B cell (primary cell): ENCODE data around the gene PMF1.

ENCODE experiments used
- EZH2 ChIP-seq: IDR thresholded peaks from 2 replicates; pipeline ENCODE4 v1.6.1; 2012; ENCODE audit warnings: borderline replicate concordance, low read depth, mild to moderate bottlenecking, moderate library complexity, low read length; ENCODE audit not compliant: insufficient read depth, poor library complexity, severe bottlenecking
- TF ChIP-seq, protein P1 (sequence below): fragments of 200-600 bp; IDR thresholded peaks from one replicate; pipeline ENCODE4 v1.8.0; 2022; ENCODE audit warnings: antibody characterized with exemption, mild to moderate bottlenecking

DNA sequence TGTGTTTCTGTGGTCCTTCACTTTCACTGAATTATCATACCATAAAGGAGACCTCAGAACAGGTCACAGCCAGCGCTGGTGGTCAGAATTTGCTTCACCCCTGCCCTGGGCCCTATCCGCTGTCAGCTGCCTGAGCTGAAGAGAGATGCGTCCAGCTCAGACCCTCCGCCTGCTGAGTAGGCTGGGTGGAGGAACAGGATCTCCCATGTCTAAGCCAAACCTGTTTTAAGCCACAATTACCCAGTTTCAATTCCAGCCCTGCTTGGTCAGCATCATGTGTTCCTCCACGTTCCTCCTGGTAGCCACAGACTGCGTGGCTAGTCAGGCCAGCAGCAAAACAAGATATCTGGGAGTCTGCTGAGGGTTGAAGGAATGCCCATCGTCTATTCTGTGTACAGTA lies 15.7 kb downstream of the PMF1 start:
- TF ChIP-seq, protein P1, sequence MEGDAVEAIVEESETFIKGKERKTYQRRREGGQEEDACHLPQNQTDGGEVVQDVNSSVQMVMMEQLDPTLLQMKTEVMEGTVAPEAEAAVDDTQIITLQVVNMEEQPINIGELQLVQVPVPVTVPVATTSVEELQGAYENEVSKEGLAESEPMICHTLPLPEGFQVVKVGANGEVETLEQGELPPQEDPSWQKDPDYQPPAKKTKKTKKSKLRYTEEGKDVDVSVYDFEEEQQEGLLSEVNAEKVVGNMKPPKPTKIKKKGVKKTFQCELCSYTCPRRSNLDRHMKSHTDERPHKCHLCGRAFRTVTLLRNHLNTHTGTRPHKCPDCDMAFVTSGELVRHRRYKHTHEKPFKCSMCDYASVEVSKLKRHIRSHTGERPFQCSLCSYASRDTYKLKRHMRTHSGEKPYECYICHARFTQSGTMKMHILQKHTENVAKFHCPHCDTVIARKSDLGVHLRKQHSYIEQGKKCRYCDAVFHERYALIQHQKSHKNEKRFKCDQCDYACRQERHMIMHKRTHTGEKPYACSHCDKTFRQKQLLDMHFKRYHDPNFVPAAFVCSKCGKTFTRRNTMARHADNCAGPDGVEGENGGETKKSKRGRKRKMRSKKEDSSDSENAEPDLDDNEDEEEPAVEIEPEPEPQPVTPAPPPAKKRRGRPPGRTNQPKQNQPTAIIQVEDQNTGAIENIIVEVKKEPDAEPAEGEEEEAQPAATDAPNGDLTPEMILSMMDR = no peak
- no peak for TF ChIP-seq EZH2
